Muscle of leg (tissue), 11 donors: Measurements from ENCODE around the gene DDX18. TPM values are rescaled to one million over a fixed set of nuclear protein-coding genes. Genes with fewer than 3 reads are reported as not detected.

Experiments used
- DNase-seq: peaks from one replicate; pipeline ENCODE4 v3.0.0; 2013
- H3K27ac ChIP-seq: one replicate; pipeline ENCODE4 v1.5.1; 2013; ENCODE audit warnings: mild to moderate bottlenecking, low read length, control low read depth
- H3K27me3 ChIP-seq: one replicate; pipeline ENCODE4 v1.6.1; 2013; ENCODE audit warnings: low read length; ENCODE audit not compliant: control insufficient read depth, insufficient read depth
- H3K36me3 ChIP-seq: one replicate; pipeline ENCODE4 v1.6.1; 2013; ENCODE audit warnings: low read length; ENCODE audit not compliant: control insufficient read depth, insufficient read depth
- H3K4me1 ChIP-seq: one replicate; pipeline ENCODE4 v1.6.1; 2013; ENCODE audit warnings: low read length; ENCODE audit not compliant: control insufficient read depth, insufficient read depth
- H3K4me3 ChIP-seq: one replicate; pipeline ENCODE4 v1.5.1; 2013; ENCODE audit warnings: low read length, control low read depth
- H3K9me3 ChIP-seq: replicated peaks from 2 replicates; pipeline ENCODE4 v1.6.1; 2013; ENCODE audit warnings: low read depth, low read length; ENCODE audit not compliant: control insufficient read depth
- WGBS: methylation state at CpG from one replicate; pipeline ENCODE4 v1.1.5; 2013; ENCODE audit warnings: missing lambda C conversion rate; ENCODE audit not compliant: insufficient coverage; 5-methylcytosine and 5-hydroxymethylcytosine counted together
- polyA plus RNA-seq, 8 donors: library from polyadenylated mRNA; unstranded; fragments of 120-200 nt; gene quantifications; one replicate each; pipeline versions ENCODE4 v1.2.1 to v1.2.3, GENCODE V29; 2013; ENCODE audit warnings: inconsistent platforms in 1 of 8, low replicate concordance in 1 of 8; ENCODE audit not compliant: insufficient read length in 8 of 8, insufficient read depth in 1 of 8
- total RNA-seq: library from RNA; stranded (reverse); fragments of 120-200 nt; gene quantifications from one replicate; pipeline ENCODE4 v1.2.4, GENCODE V29; 2013

Gene DDX18
- total and polyA plus RNA-seq, 9 donors: 40.0 to 52.0 (median 46.5) TPM

DNA sequence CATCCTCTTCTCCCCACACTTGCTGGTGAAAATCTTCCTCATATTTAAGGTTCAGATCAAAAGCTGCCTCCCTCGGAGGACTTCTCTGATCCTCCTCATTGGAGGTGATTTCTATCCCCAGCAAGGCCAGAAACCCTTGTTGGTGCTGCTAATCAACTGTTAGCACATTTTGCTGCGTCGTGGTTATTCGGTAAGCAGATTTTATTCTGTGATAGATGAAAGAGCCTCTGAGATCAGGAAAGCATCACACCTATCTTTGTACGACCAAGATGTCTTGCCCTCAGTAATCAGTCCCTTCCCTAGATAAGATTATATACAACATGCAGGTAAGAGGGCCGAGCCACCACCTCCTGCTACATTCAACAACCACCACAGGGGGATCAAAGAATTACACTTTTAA lies 40.1 kb downstream of the DDX18 start:
- H3K36me3 ChIP-seq: no peaks in the 10 kb centered on the region
- H3K4me1 ChIP-seq: no peaks in the 10 kb centered on the region
- H3K27ac ChIP-seq: no peak overlapping the region
- H3K27me3 ChIP-seq: peaks cover 5% of the 10 kb centered on the region
- no peak for DNase-seq
- 100% methylated on average over 1 of the region's 6 CpGs for WGBS
- H3K9me3 ChIP-seq: no peaks in the 10 kb centered on the region
- no peak overlapping the region for H3K4me3 ChIP-seq

- 75% methylated on average over 1 of the region's 3 CpGs for WGBS
- peaks cover 6% of the 10 kb centered on the region for H3K27me3 ChIP-seq
- H3K36me3 ChIP-seq: no peaks in the 10 kb centered on the region
These were observed 41.4 kb downstream of the DDX18 start for GRCh38 chr2:117855886-117856285.

GRCh38 chr2:117856415-117857210 lies 42.1 kb downstream of the DDX18 start:
- 50% methylated on average over 1 of the region's 4 CpGs for WGBS
- DNase-seq: no peak
- H3K27me3 ChIP-seq: peaks cover 7% of the 10 kb centered on the region
- no peaks in the 10 kb centered on the region for H3K36me3 ChIP-seq
- no peaks in the 10 kb centered on the region for H3K4me1 ChIP-seq
- H3K4me3 ChIP-seq: no peak overlapping the region
- H3K27ac ChIP-seq: no peak overlapping the region
- no peaks in the 10 kb centered on the region for H3K9me3 ChIP-seq

More at GRCh38 chr2:117855886-117856285, 41.4 kb downstream of the DDX18 start:
- Histone ChIP-seq H3K4me1 (no peaks in the 10 kb centered on the region), H3K27ac (no peak overlapping the region), H3K9me3 (no peaks in the 10 kb centered on the region), H3K4me3 (no peak overlapping the region)
- DNase-seq: no peak

- Histone ChIP-seq H3K36me3 (no peaks in the 10 kb centered on the region), H3K27me3 (peaks cover 10% of the 10 kb centered on the region), H3K9me3 (no peaks in the 10 kb centered on the region), H3K4me1 (no peaks in the 10 kb centered on the region), H3K27ac (no peak overlapping the region), H3K4me3 (no peak overlapping the region)
- no peak for DNase-seq
- WGBS: 72% methylated on average over 9 of the region's 17 CpGs
These were observed 43.8 kb downstream of the DDX18 start for GRCh38 chr2:117858336-117858735.

DNA sequence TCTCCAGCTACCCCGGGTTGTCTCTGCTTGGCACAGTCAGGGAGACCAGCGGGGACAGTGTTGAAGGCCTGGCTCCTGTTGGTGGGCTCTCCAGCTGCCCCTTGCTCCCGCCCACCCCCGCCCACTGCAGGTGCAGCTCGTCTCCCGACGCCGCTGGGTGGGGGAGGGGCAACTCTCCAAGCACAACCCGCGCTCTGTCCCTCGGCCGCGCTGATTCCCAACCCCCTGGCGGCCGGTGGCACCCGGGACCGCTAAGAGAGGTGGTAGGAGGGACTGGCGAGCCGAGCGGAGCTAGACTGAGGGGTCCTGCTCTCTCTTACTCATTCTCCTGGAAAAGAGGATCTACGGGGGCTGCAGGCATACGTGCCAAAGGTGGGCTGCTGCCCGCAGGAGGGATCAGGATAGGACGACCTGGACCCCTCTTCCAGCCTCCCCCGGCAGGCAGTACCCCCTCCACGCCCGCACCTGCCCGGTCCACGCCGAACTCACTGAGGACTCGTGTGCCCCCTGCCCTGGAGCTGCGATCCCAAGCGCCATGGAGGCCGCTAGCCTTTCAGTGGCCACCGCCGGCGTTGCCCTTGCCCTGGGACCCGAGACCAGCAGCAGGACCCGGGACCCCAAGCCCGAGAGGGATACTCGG lies 44.5 kb downstream of the DDX18 start:
- no peaks in the 10 kb centered on the region for H3K9me3 ChIP-seq
- no peaks in the 10 kb centered on the region for H3K4me1 ChIP-seq
- no peak for DNase-seq
- no peaks in the 10 kb centered on the region for H3K36me3 ChIP-seq
- H3K27me3 ChIP-seq: peaks cover 11% of the 10 kb centered on the region
- 64% methylated on average over 38 of the region's 41 CpGs for WGBS
- no peak overlapping the region for H3K4me3 ChIP-seq
- no peak overlapping the region for H3K27ac ChIP-seq

- H3K4me3 ChIP-seq: no peak overlapping the region
- WGBS: 71% methylated on average over 44 of the region's 44 CpGs
- no peak for DNase-seq
- H3K4me1 ChIP-seq: no peaks in the 10 kb centered on the region
- H3K9me3 ChIP-seq: no peaks in the 10 kb centered on the region
- no peak overlapping the region for H3K27ac ChIP-seq
- H3K27me3 ChIP-seq: peaks cover 11% of the 10 kb centered on the region
- H3K36me3 ChIP-seq: no peaks in the 10 kb centered on the region
These were observed 45.0 kb downstream of the DDX18 start for GRCh38 chr2:117859532-117859911.

DNA sequence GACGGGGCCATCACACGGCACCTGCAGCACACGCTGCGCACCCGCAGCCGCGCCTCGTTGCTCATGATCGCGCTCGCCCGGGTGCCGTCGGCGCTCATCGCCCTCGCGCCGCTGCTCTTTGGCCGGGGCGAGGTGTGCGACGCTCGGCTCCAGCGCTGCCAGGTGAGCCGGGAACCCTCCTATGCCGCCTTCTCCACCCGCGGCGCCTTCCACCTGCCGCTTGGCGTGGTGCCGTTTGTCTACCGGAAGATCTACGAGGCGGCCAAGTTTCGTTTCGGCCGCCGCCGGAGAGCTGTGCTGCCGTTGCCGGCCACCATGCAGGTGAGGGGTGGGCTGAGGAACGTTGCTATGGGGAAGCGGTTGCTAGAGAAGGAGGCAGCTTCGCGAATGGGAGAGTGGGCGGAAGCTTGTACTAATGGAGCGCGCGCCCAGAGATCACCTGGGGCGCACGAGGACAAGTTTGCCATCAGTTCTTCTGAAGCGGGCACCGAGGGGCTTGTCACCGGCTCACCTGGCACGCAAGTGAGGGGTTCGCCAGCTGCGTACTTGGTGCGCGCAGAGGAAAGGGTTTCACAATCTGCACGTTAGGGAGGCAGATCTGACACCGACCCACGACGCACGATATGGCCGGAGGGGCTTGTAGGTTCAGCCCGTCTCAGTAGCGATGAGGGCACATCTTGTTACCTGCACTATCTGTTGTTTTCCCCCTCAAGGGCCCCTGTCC lies 45.6 kb downstream of the DDX18 start:
- Histone ChIP-seq H3K27ac (no peak overlapping the region), H3K9me3 (no peaks in the 10 kb centered on the region), H3K4me3 (no peak overlapping the region), H3K27me3 (peaks cover 11% of the 10 kb centered on the region), H3K36me3 (no peaks in the 10 kb centered on the region), H3K4me1 (no peaks in the 10 kb centered on the region)
- no peak for DNase-seq
- WGBS: 52% methylated on average over 67 of the region's 69 CpGs

DNA sequence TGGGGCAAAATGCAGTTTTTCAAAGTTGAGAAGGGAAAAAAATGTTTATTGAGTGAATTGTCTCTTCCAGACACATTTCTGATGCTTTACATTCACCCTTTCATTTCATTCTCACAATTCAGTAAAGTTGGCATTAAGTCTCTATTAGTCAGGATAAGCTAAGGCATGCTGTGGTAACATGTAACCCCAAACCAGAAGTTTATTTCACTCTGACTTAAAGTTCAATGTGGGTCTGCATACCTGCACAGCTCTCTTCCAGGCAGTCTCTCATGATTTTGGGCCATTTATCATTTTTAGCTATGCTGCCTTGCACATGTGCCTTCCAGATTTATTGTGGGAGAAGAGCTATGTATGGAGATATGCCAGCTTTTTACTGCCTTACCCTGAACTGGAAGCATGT lies 48.0 kb downstream of the DDX18 start:
- peaks cover 11% of the 10 kb centered on the region for H3K27me3 ChIP-seq
- no peaks in the 10 kb centered on the region for H3K4me1 ChIP-seq
- no peaks in the 10 kb centered on the region for H3K9me3 ChIP-seq
- DNase-seq: no peak
- no peak overlapping the region for H3K27ac ChIP-seq
- H3K36me3 ChIP-seq: no peaks in the 10 kb centered on the region
- no peak overlapping the region for H3K4me3 ChIP-seq

- no peak overlapping the region for H3K27ac ChIP-seq
- no peaks in the 10 kb centered on the region for H3K4me1 ChIP-seq
- H3K27me3 ChIP-seq: no peaks in the 10 kb centered on the region
- no peak overlapping the region for H3K4me3 ChIP-seq
- no peaks in the 10 kb centered on the region for H3K9me3 ChIP-seq
- no peaks in the 10 kb centered on the region for H3K36me3 ChIP-seq
- WGBS: no CpG with 5 or more reads among the region's 1 CpG
- DNase-seq: no peak
These were observed 61.3 kb downstream of the DDX18 start for GRCh38 chr2:117875786-117876185.

GRCh38 chr2:117879003-117879402 lies 64.5 kb downstream of the DDX18 start:
- DNase-seq: no peak
- Histone ChIP-seq H3K4me3 (no peak overlapping the region), H3K9me3 (no peaks in the 10 kb centered on the region), H3K4me1 (no peaks in the 10 kb centered on the region), H3K27me3 (no peaks in the 10 kb centered on the region), H3K27ac (no peak overlapping the region), H3K36me3 (no peaks in the 10 kb centered on the region)
- 67% methylated on average over 1 of the region's 2 CpGs for WGBS
